Fibroblast of villous mesenchyme (primary cell): Measurements from ENCODE around the gene DGCR6L. TPM values are rescaled to one million over a fixed set of nuclear protein-coding genes. Genes with fewer than 3 reads are reported as not detected.
"Not testable (repeated sequence)": the region's sequence is repeated elsewhere in the genome, so short reads cannot be mapped to it uniquely, and the experiment has no call there.

ENCODE experiments used
- DNase-seq: peaks from one replicate; pipeline ENCODE4 v3.0.0-alpha.2; 2010; ENCODE audit warnings: low read depth
- H3K4me3 ChIP-seq: 2 replicates; pipeline ENCODE4 v1.5.1; 2011; ENCODE audit warnings: low read depth, mild to moderate bottlenecking, low read length
- total RNA-seq: library from RNA; depleted of rRNA; stranded (reverse); fragments of >200 nt; gene quantifications from 2 replicates; pipeline ENCODE4 v1.2.3, GENCODE V29; 2012
- TF ChIP-seq, protein P1 (sequence below): IDR thresholded peaks from 2 replicates; pipeline ENCODE4 v1.5.1; 2012; ENCODE audit warnings: low read depth, mild to moderate bottlenecking, low read length; ENCODE audit not compliant: insufficient read depth

Gene DGCR6L
- total RNA-seq, 1 donor: 47.1 TPM

- TF ChIP-seq, protein P1, sequence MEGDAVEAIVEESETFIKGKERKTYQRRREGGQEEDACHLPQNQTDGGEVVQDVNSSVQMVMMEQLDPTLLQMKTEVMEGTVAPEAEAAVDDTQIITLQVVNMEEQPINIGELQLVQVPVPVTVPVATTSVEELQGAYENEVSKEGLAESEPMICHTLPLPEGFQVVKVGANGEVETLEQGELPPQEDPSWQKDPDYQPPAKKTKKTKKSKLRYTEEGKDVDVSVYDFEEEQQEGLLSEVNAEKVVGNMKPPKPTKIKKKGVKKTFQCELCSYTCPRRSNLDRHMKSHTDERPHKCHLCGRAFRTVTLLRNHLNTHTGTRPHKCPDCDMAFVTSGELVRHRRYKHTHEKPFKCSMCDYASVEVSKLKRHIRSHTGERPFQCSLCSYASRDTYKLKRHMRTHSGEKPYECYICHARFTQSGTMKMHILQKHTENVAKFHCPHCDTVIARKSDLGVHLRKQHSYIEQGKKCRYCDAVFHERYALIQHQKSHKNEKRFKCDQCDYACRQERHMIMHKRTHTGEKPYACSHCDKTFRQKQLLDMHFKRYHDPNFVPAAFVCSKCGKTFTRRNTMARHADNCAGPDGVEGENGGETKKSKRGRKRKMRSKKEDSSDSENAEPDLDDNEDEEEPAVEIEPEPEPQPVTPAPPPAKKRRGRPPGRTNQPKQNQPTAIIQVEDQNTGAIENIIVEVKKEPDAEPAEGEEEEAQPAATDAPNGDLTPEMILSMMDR: no peak
- no peak for DNase-seq
Observed at GRCh38 chr22:20283674-20284066, 36.2 kb downstream of the DGCR6L start.

GRCh38 chr22:20282901-20283673 lies 36.8 kb downstream of the DGCR6L start:
- no peak overlapping the region for H3K4me3 ChIP-seq
- TF ChIP-seq, protein P1: no peak
- no peak for DNase-seq

More at GRCh38 chr22:20283674-20284066, 36.2 kb downstream of the DGCR6L start:
- no peak overlapping the region for H3K4me3 ChIP-seq

DNA sequence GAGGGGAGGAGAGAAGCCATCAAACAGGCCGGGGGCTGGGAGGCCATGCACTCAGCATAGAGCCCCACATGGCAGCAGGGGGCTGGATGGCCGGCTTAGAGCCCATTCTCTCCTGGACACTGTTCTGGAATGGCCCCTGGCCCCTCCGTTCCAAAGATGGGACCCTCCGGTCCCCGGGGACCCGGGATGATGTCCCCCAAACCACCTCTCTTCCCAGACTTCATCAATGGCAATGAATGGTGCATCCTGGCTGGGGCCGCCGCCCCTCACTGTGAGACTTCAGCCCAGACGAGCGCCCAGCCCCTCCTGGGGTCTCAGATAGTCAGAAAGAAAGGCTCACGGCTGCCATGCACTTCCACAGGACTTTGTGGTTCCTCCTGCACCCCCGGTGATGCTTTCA lies 38.0 kb downstream of the DGCR6L start:
- no peak overlapping the region for H3K4me3 ChIP-seq
- no peak for DNase-seq
- TF ChIP-seq, protein P1: no peak

DNA sequence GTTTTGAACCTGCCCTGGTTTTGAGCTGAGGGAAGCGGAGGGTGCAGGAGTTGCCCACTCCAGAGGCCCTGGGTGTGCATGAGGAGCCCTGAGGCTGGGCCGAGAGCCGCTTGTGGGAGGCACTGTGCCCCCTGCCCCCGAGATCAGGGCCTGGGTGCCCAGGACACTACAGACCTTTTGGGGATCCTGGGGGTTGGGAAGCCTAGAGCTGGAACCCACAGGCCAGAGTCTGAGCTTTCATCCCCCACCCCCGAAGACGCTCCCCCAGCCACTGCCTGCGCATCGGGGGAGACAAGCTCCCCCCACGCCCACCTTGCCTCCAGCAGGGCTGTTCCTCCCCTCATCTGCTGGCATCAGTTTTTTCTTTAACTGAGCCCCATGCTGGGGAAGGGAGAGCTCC lies 38.4 kb downstream of the DGCR6L start:
- not testable (repeated sequence) for H3K4me3 ChIP-seq, DNase-seq

- TF ChIP-seq, protein P1: no peak
- no peak for DNase-seq
- H3K4me3 ChIP-seq: no peak overlapping the region
Observed at GRCh38 chr22:20280866-20281265, 39.0 kb downstream of the DGCR6L start.

DNA sequence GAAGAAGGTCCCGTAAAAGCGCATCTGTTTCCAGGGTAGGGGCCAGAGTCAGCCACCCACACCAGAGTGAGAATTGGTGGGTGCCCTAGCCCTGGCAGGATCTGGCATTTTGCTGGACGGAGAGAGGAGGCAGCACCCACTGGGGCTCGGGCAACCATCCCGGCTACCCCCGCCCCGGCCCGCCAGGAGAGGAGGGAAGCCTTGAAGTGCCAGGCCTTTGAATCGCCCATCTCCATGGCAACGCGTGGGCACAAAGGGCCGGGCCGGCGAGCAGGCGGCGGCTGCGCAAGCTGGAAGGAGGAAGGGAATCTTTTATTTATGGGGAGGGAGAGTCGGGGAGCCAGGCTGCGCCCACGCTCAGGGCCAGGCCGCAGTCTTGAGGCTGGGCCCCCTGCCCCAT lies 39.7 kb downstream of the DGCR6L start:
- not testable (repeated sequence) for DNase-seq, H3K4me3 ChIP-seq

DNA sequence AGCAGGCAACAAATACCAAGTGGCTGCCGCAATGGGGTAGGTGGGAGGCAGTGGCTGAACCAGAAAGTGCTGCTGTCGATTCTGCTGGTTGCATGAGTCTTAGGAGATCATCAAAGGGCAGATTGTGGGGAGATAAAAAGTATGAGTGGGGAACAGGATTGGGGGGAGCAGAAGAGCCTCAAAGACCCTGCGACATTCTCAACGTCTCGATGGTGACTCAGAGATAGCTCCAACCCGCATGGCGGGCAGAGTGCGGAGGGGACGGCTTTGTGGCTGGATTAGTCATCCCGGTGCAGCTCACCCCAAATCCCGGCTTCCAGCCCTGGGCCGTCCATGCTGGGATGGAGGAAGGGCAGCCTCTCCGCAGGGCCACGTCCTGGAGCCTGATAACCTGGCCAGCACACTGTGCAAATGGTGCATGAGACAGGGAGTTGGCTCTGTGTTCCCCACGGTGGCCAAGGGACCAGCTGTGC lies 40.2 kb downstream of the DGCR6L start:
- TF ChIP-seq, protein P1: no peak

GRCh38 chr22:20278726-20279490 lies 41.0 kb downstream of the DGCR6L start:
- not testable (repeated sequence) for H3K4me3 ChIP-seq, DNase-seq

More for the DNA sequence above, 40.2 kb downstream of the DGCR6L start:
- H3K4me3 ChIP-seq: no peak overlapping the region
- peak; percentile 65 for DNase-seq

DNA sequence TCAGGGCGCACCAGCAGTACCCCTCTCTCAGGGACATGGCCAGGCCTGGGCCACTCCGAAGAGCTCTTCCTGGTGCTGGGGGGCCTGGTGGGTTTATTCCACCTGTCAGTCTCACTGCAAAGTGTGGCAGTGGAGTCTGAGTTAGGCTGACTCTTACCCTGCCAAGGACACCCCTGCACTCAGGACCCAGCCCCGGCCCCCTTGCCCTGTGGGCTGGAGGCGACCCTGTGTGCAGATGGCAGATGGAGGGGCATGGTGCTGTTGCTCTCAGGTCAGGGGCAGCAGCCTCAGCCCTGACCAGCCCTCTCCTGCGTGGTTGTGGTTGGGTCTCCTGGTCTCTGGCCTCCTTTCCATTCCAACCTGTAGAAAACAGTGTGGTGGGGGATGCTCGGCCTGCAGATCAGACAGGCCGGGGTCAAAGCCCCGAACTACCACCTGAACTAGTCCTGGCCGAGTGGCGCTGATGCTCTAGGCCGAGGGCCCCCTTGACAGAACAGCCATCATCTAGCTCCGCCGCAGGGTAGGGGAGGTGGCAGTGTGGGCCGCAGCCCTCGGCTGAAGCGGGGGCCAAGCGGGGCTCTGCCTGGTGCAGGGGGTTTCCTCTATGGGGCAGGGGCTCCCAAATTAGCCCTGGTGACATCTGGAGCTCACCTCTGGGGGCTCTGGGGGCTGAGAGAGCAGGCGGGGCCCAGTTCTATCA lies 41.8 kb downstream of the DGCR6L start:
- DNase-seq, H3K4me3 ChIP-seq: not testable (repeated sequence)
